Keratinocyte (primary cell): Measurements from ENCODE around the gene COQ8A.

Experiments used
- EZH2 ChIP-seq: IDR thresholded peaks from one replicate; pipeline ENCODE4 v1.6.1; 2012; ENCODE audit warnings: inconsistent platforms, mild to moderate bottlenecking, low read length, moderate library complexity
- TF ChIP-seq, protein P1 (sequence below), 3 experiments: IDR thresholded peaks in 1 of 3; conservative IDR thresholded peaks in 1 of 3; optimal IDR thresholded peaks in 1 of 3; 2 replicates in 2 of 3; 3 replicates in 1 of 3; pipeline versions ENCODE3 to v1.5.1; 2011; ENCODE audit warnings: low read length in 3 of 3, mild to moderate bottlenecking in 3 of 3, moderate library complexity in 2 of 3, control low read depth in 1 of 3, inconsistent platforms in 1 of 3; ENCODE audit not compliant: insufficient read depth in 2 of 3; ENCODE audit errors: extremely low read depth in 1 of 3

DNA sequence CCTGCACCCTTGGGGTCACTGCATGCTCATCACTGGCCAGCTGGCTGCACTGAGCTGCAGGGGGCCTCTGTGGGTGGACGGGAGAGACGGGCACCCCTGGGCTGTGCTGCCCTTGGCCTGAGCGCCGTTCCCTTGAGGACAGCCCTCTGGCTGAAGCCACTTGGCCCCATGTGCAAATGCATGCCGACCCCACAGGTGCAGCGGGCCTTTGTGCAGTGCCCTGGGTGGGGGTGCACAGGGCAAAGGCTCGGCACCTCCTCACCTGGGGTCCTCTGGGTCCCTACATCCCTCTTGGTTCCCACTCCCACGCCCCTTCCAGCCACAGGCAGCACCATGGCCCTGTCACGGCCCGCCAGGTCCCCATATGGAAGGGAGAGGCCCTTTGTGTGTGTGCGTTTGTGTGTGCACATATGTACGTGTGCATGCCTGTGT is 41.3 kb downstream of the COQ8A start:
- TF ChIP-seq, protein P1, sequence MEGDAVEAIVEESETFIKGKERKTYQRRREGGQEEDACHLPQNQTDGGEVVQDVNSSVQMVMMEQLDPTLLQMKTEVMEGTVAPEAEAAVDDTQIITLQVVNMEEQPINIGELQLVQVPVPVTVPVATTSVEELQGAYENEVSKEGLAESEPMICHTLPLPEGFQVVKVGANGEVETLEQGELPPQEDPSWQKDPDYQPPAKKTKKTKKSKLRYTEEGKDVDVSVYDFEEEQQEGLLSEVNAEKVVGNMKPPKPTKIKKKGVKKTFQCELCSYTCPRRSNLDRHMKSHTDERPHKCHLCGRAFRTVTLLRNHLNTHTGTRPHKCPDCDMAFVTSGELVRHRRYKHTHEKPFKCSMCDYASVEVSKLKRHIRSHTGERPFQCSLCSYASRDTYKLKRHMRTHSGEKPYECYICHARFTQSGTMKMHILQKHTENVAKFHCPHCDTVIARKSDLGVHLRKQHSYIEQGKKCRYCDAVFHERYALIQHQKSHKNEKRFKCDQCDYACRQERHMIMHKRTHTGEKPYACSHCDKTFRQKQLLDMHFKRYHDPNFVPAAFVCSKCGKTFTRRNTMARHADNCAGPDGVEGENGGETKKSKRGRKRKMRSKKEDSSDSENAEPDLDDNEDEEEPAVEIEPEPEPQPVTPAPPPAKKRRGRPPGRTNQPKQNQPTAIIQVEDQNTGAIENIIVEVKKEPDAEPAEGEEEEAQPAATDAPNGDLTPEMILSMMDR (optimal IDR thresholded peaks at IDR 0.05 in 1 of 3, IDR thresholded peaks at IDR 0.05 in 1 of 3, conservative IDR thresholded peaks at IDR 0.05 in 1 of 3; ENCODE audit: extremely low read depth in 1 of 3, insufficient read depth in 2 of 3, low read length in 3 of 3), result no peak
- no peak for TF ChIP-seq EZH2
